SK-N-SH (cell line): ENCODE results near the gene SPEM1. TPM values are rescaled to one million over a fixed set of nuclear protein-coding genes. Genes with fewer than 3 reads are reported as not detected.

Experiments used
- CTCF ChIA-PET: fragments of 300-600, 350-600 bp; formaldehyde crosslinking; extraction: SDS; loops from one replicate; lab custom pipeline; 2021; lab: Yijun Ruan, JAX
- POLR2A ChIA-PET: fragments of 350-600 bp; sonication (Branson Sonifier 250); formaldehyde crosslinking; extraction: SDS; loops from one replicate; lab custom pipeline; 2020; ENCODE audit warnings: antibody characterized with exemption, inconsistent platforms; lab: Yijun Ruan, JAX
- DNase-seq: peaks from one replicate; pipeline ENCODE4 v3.0.0; 2012
- H2AFZ ChIP-seq: fragments of 200-600 bp; sonication (generic); 2 replicates; pipeline ENCODE4 v1.8.1; 2016; ENCODE audit warnings: antibody characterized with exemption, mild to moderate bottlenecking, low read depth
- H3F3A ChIP-seq: fragments of 200-600 bp; sonication (generic); replicated peaks from 2 replicates; pipeline ENCODE3; 2016; ENCODE audit warnings: antibody characterized with exemption, mild to moderate bottlenecking; ENCODE audit not compliant: insufficient read depth
- H3K27ac ChIP-seq, 2 experiments: fragments of 200-500 bp in 1 of 2; fragments of 200-600 bp in 1 of 2; sonication (Bioruptor generic) in 1 of 2; sonication (generic), shearing (Covaris generic) in 1 of 2; 2 replicates each; pipeline versions ENCODE4 v1.5.1 to v1.6.1; 2014 to 2016; ENCODE audit warnings: low read depth in 2 of 2, inconsistent platforms in 1 of 2, low read length in 1 of 2, mild to moderate bottlenecking in 1 of 2, mixed read lengths in 1 of 2
- H3K27me3 ChIP-seq: fragments of 200-600 bp; sonication (generic), shearing (Covaris generic); 2 replicates; pipeline ENCODE4 v1.6.1; 2016; ENCODE audit warnings: mixed run types; ENCODE audit not compliant: insufficient read depth
- H3K36me3 ChIP-seq, 2 experiments: fragments of 200-500 bp in 1 of 2; fragments of 200-600 bp in 1 of 2; sonication (Bioruptor generic) in 1 of 2; sonication (generic) in 1 of 2; replicated peaks in 1 of 2; 2 replicates each; pipeline versions ENCODE3 to v1.5.1; 2014 to 2016; ENCODE audit warnings: low read length in 1 of 2, mild to moderate bottlenecking in 1 of 2; ENCODE audit not compliant: insufficient read depth in 2 of 2, control insufficient read depth in 1 of 2
- H3K4me1 ChIP-seq, 2 experiments: fragments of 200-500 bp in 1 of 2; fragments of 200-600 bp in 1 of 2; sonication (Bioruptor generic) in 1 of 2; sonication (generic), shearing (Covaris generic) in 1 of 2; 2 replicates each; pipeline versions ENCODE4 v1.5.1 to v1.6.1; 2014 to 2016; ENCODE audit warnings: low read depth in 1 of 2, low read length in 1 of 2, mixed run types in 1 of 2; ENCODE audit not compliant: insufficient read depth in 2 of 2, control insufficient read depth in 1 of 2
- H3K4me2 ChIP-seq: fragments of 200-600 bp; sonication (generic), shearing (Covaris generic); 2 replicates; pipeline ENCODE4 v1.6.1; 2017; ENCODE audit warnings: mixed run types
- H3K4me3 ChIP-seq, 2 experiments: fragments of 200-500 bp in 1 of 2; fragments of 200-600 bp in 1 of 2; sonication (Bioruptor generic) in 1 of 2; sonication (generic), shearing (Covaris generic) in 1 of 2; 2 replicates each; pipeline versions ENCODE4 v1.5.1 to v1.8.1; 2014 to 2016; ENCODE audit warnings: low read depth in 2 of 2, inconsistent platforms in 1 of 2, low read length in 1 of 2, mild to moderate bottlenecking in 1 of 2, mixed read lengths in 1 of 2, moderate library complexity in 1 of 2
- H3K79me2 ChIP-seq: fragments of 200-600 bp; sonication (generic); 2 replicates; pipeline ENCODE4 v1.8.1; 2017; ENCODE audit warnings: mild to moderate bottlenecking; ENCODE audit not compliant: insufficient read depth
- H3K9ac ChIP-seq: fragments of 200-600 bp; sonication (generic); 2 replicates; pipeline ENCODE4 v1.6.1; 2017; ENCODE audit warnings: mixed run types
- H3K9me2 ChIP-seq: fragments of 200-600 bp; sonication (generic); 2 replicates; pipeline ENCODE4 v1.6.1; 2017; ENCODE audit warnings: mixed run types
- H3K9me3 ChIP-seq: fragments of 200-600 bp; sonication (generic); 2 replicates; pipeline ENCODE4 v1.6.1; 2017; ENCODE audit warnings: mixed run types, mild to moderate bottlenecking, moderate library complexity
- H4K20me1 ChIP-seq: fragments of 200-600 bp; sonication (generic); 2 replicates; pipeline ENCODE4 v1.6.1; 2017; ENCODE audit warnings: mild to moderate bottlenecking, mixed run types; ENCODE audit not compliant: insufficient read depth
- EZH2phosphoT487 ChIP-seq: fragments of 200-600 bp; sonication (generic); IDR thresholded peaks from 2 replicates; pipeline ENCODE4 v1.6.1; 2017; ENCODE audit warnings: low read depth, mixed run types, mild to moderate bottlenecking, antibody characterized with exemption, moderate library complexity, borderline replicate concordance
- FOSL2 ChIP-seq: IDR thresholded peaks from 2 replicates; pipeline ENCODE4 v1.4.0; 2012; ENCODE audit warnings: low read depth, mild to moderate bottlenecking, moderate library complexity, borderline replicate concordance
- FOXJ3 ChIP-seq: sonication (generic); formaldehyde crosslinking; IDR thresholded peaks from 2 replicates; pipeline ENCODE4 v1.5.1; 2020; ENCODE audit warnings: mild to moderate bottlenecking, missing genetic modification reagents
- GATA2 ChIP-seq: sonication (generic); formaldehyde crosslinking; IDR thresholded peaks from 2 replicates; pipeline ENCODE4 v1.5.0; 2020; ENCODE audit warnings: mild to moderate bottlenecking, missing genetic modification reagents
- POLR2AphosphoS5 ChIP-seq: IDR thresholded peaks from 2 replicates; pipeline ENCODE4 v1.6.1; 2012; ENCODE audit warnings: low read depth, low read length
- RAD21 ChIP-seq: IDR thresholded peaks from 2 replicates; pipeline ENCODE4 v1.6.1; 2012; ENCODE audit warnings: mild to moderate bottlenecking, low read length
- RXRA ChIP-seq: IDR thresholded peaks from 2 replicates; pipeline ENCODE4 v1.4.0; 2012; ENCODE audit warnings: low read depth, mild to moderate bottlenecking, borderline replicate concordance
- SIN3A ChIP-seq: IDR thresholded peaks from 2 replicates; pipeline ENCODE4 v1.6.1; 2012; ENCODE audit warnings: low read depth, mild to moderate bottlenecking, low read length, moderate library complexity, borderline replicate concordance
- SMC3 ChIP-seq: IDR thresholded peaks from 2 replicates; pipeline ENCODE4 v1.6.1; 2012; ENCODE audit warnings: low read depth, low read length, improper control_type of control experiment
- YY1 ChIP-seq: IDR thresholded peaks from 2 replicates; pipeline ENCODE4 v1.4.0; 2012; ENCODE audit warnings: low read depth, mild to moderate bottlenecking
- WGBS: methylation state at CpG from one replicate; pipeline ENCODE4 v1.1.6; 2017; ENCODE audit warnings: low lambda C conversion rate; 5-methylcytosine and 5-hydroxymethylcytosine counted together
- polyA plus RNA-seq, 3 experiments: library from polyadenylated mRNA; depleted of rRNA; stranded (reverse); fragments of >200 nt; gene quantifications; 2 replicates each; pipeline ENCODE4 v1.2.3, GENCODE V29; 2012
- TF ChIP-seq, protein P1 (sequence below): IDR thresholded peaks from 2 replicates; pipeline ENCODE4 v1.4.0; 2012; ENCODE audit warnings: low read depth
- TF ChIP-seq, protein P2 (sequence below): fragments of 150-350 bp; IDR thresholded peaks from 2 replicates; pipeline ENCODE4 v1.6.1; 2017; ENCODE audit warnings: antibody characterized with exemption, low read length, low read depth, borderline replicate concordance
- TF ChIP-seq, protein P3 (sequence below): fragments of 200-600 bp; sonication (generic); IDR thresholded peaks from 2 replicates; pipeline ENCODE4 v1.6.1; 2017; ENCODE audit warnings: antibody characterized with exemption, mild to moderate bottlenecking, moderate library complexity

The SPEM1 gene
- polyA plus RNA-seq, 1 of the 3 experiments (the other 2 are of a cell fraction): not detected

DNA sequence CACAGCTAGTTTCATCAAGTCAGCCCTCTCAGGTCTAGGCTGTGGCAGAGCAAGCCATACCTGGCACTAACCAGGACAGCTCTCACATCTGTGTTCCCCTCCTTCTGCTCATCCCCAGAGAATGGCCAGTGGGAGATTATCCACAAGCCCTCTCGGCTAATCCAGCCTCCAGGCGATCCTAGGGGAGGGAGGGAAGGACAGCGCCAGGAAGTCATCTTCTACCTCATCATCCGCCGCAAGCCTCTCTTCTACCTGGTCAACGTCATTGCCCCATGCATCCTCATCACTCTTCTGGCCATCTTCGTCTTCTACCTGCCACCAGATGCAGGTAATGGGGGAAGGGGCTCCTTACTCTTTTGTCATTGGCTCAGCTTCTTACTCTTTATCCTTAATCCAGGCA, 28.3 kb downstream of the SPEM1 start:
- Histone ChIP-seq H2AFZ (no peak overlapping the region), H3K27me3 (no peaks in the 10 kb centered on the region), H3K9me3 (no peaks in the 10 kb centered on the region), H3K79me2 (no peaks in the 10 kb centered on the region), H3F3A (peaks cover 9% of the 10 kb centered on the region), H3K4me2 (no peak overlapping the region), H4K20me1 (no peaks in the 10 kb centered on the region), H3K4me3 (no peak overlapping the region), H3K9ac (no peak overlapping the region), H3K9me2 (no peaks in the 10 kb centered on the region), H3K4me1 (peaks cover 5 to 7% of the 10 kb centered on the region in 2 experiments; a peak in 2 of 4 replicates), H3K27ac (no peak overlapping the region), H3K36me3 (no peaks in the 10 kb centered on the region)
- DNase-seq: no peak
- WGBS: 89% methylated on average over 7 of the region's 7 CpGs
- ChIA-PET CTCF (interaction anchor here (1.6 kb wide), 1 partner anchor 11 kb away, joined by 3 read pairs; no protein-coding TSS in a partner anchor), POLR2A (no interaction called here)
- TF ChIP-seq POLR2AphosphoS5 (no peak), RAD21 (no peak), RXRA (no peak), YY1 (no peak), SMC3 (no peak), SIN3A (no peak), FOSL2 (no peak), EZH2phosphoT487 (no peak), FOXJ3 (CRISPR knock-in tag) (no peak), GATA2 (CRISPR knock-in tag) (no peak)
- TF ChIP-seq, protein P1, sequence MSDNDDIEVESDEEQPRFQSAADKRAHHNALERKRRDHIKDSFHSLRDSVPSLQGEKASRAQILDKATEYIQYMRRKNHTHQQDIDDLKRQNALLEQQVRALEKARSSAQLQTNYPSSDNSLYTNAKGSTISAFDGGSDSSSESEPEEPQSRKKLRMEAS: no peak
- TF ChIP-seq, protein P2, sequence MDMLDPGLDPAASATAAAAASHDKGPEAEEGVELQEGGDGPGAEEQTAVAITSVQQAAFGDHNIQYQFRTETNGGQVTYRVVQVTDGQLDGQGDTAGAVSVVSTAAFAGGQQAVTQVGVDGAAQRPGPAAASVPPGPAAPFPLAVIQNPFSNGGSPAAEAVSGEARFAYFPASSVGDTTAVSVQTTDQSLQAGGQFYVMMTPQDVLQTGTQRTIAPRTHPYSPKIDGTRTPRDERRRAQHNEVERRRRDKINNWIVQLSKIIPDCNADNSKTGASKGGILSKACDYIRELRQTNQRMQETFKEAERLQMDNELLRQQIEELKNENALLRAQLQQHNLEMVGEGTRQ: no peak
- TF ChIP-seq, protein P3, sequence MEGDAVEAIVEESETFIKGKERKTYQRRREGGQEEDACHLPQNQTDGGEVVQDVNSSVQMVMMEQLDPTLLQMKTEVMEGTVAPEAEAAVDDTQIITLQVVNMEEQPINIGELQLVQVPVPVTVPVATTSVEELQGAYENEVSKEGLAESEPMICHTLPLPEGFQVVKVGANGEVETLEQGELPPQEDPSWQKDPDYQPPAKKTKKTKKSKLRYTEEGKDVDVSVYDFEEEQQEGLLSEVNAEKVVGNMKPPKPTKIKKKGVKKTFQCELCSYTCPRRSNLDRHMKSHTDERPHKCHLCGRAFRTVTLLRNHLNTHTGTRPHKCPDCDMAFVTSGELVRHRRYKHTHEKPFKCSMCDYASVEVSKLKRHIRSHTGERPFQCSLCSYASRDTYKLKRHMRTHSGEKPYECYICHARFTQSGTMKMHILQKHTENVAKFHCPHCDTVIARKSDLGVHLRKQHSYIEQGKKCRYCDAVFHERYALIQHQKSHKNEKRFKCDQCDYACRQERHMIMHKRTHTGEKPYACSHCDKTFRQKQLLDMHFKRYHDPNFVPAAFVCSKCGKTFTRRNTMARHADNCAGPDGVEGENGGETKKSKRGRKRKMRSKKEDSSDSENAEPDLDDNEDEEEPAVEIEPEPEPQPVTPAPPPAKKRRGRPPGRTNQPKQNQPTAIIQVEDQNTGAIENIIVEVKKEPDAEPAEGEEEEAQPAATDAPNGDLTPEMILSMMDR: no peak

DNA sequence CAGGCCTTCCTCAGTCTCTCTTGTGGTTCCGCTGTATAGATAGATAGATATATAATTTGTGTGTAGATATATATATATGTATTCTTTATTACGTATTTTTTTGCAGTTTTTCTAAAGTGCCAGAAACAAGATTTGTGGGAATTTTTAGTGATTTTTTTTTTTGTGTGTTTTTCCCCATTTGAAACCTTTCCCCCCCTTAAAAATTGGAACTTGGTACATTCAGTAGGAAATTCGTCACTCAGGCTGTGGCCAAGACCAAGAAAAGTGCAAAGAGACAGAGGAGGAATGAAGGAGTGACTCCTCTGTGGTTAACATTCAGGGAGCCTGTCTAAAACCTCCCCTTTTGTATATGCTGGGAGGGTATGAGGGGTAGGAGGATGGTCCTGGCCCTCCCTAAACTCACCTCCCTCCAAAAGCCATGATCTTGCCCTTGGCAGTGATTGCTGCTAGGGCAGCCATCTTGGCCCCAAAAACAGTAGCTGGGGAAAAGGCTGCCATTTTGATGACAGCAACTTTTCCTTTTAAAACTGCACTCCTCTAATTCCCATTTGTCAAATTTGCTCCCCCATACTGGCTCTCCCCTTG, 39.9 kb downstream of the SPEM1 start:
- Histone ChIP-seq H2AFZ (no peak overlapping the region), H3K27ac (no peak overlapping the region; a peak in 1 of 4 replicates)
- POLR2A ChIA-PET: no interaction called here

More for the DNA sequence above, 39.9 kb downstream of the SPEM1 start:
- peak; percentile 51; the same call in 1 of the 2 replicates for TF ChIP-seq YY1
- TF ChIP-seq FOXJ3 (CRISPR knock-in tag): no peak
- CTCF ChIA-PET: interaction anchor here (0.6 to 1.3 kb wide), 4 partner anchors 21 to 100 kb away, joined by 3 to 4 read pairs (median 3); partner anchors contain the start of gene SLC35G6
- Histone ChIP-seq H4K20me1 (no peaks in the 10 kb centered on the region), H3K36me3 (peaks cover 0 to 24% of the 10 kb centered on the region in 2 experiments), H3K27me3 (no peaks in the 10 kb centered on the region), H3K9ac (no peak overlapping the region), H3K4me1 (peaks cover 0 to 5% of the 10 kb centered on the region in 2 experiments; a peak in 1 of 4 replicates), H3K4me3 (no peak overlapping the region), H3K9me2 (no peaks in the 10 kb centered on the region), H3F3A (peaks cover 26% of the 10 kb centered on the region), H3K9me3 (no peaks in the 10 kb centered on the region), H3K79me2 (peaks cover 14% of the 10 kb centered on the region; the same call in 1 of the 2 replicates), H3K4me2 (no peak overlapping the region)
- DNase-seq: no peak
- 91% methylated on average over 3 of the region's 3 CpGs for WGBS
